ENCODE data around the gene CDK2. TPM values are rescaled to one million over a fixed set of nuclear protein-coding genes. Genes with fewer than 3 reads are reported as not detected.

The CDK2 gene
- total and polyA plus RNA-seq, 7 donors, result 5.1 to 13.9 (median 8.4) TPM

DNA sequence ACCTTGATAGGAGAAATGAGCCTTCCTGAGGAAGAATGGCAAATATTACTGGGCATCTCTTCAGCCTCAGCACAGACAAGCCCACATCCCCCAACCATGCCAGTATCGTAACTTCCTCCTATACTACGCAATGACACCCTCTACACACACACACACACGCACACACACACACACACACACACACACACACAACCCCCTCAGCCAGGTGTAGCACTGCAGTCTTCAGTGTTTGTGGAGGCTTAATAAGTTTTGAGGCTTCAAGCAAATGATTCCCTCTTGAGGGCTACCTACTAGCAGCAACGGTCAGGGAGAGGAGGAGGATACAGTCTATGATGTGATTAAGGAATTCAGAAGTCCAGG is 34.1 kb upstream of the CDK2 start:
- no peak overlapping the region for H3K27ac ChIP-seq
- no peaks in the 10 kb centered on the region for H3K36me3 ChIP-seq (ENCODE audit: insufficient read depth in 1 of 2, low read depth in 1 of 2)
- ATAC-seq (no peak), DNase-seq (no peak)
- intact Hi-C loops (cut with DNase I), result loop anchor here (5.0 to 10.0 kb wide), 2 partner anchors 35 to 268 kb away; partner anchors contain the start of genes CDK2 (in 2 of the 2) and PMEL (in 2 of the 2)
- 13 to 27% (median 23%) methylated on average over 4 of the region's 4 CpGs for WGBS, 3 donors
- no peaks in the 10 kb centered on the region for H3K9me3 ChIP-seq
- H3K4me3 ChIP-seq, result peak overlapping the region; percentile 77
- H3K27me3 ChIP-seq (ENCODE audit: insufficient read depth in 3 of 3, low read length in 2 of 3), result peaks cover 0 to 21% (median 3%) of the 10 kb centered on the region in 3 donors
- TF ChIP-seq, protein P1, sequence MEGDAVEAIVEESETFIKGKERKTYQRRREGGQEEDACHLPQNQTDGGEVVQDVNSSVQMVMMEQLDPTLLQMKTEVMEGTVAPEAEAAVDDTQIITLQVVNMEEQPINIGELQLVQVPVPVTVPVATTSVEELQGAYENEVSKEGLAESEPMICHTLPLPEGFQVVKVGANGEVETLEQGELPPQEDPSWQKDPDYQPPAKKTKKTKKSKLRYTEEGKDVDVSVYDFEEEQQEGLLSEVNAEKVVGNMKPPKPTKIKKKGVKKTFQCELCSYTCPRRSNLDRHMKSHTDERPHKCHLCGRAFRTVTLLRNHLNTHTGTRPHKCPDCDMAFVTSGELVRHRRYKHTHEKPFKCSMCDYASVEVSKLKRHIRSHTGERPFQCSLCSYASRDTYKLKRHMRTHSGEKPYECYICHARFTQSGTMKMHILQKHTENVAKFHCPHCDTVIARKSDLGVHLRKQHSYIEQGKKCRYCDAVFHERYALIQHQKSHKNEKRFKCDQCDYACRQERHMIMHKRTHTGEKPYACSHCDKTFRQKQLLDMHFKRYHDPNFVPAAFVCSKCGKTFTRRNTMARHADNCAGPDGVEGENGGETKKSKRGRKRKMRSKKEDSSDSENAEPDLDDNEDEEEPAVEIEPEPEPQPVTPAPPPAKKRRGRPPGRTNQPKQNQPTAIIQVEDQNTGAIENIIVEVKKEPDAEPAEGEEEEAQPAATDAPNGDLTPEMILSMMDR (IDR thresholded peaks at IDR 0.05), result no peak
- peaks cover 19% of the 10 kb centered on the region for H3K4me1 ChIP-seq

DNA sequence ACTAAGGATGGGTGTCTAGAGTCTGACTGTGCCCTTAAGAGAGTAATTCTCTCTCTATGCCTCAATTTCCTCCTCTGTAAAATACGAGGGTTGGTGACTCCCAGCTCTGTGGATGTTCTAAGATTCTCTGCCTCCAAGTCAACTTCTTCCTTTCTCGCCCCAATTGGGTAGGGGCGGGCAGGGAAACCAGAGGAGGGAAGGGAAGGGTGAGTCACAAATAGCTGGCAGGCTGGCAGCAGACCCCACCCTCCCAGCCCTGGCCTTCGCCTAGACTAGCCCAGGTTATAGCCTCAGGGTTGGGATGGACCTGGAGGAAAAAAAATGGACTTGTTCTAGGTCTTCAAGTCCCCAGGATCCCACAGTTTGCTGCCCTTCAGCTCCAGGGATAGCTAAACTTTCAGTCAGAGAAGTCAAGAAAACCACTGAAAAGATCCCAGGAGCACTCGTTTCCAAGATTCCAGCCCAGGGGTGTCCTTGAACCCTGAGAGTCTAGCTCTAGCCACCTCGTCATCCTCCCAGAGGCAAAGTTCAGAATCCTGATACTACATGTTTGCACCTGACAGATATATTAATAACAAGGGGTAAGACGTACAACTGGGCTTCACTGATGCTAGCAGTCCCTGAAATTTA is 33.3 kb upstream of the CDK2 start:
- Histone ChIP-seq H3K27ac (no peak overlapping the region), H3K27me3 (ENCODE audit: insufficient read depth in 3 of 3, low read length in 2 of 3) (peaks cover 0 to 21% (median 3%) of the 10 kb centered on the region in 3 donors), H3K4me3 (no peak overlapping the region), H3K9me3 (no peaks in the 10 kb centered on the region), H3K36me3 (ENCODE audit: insufficient read depth in 1 of 2, low read depth in 1 of 2) (no peaks in the 10 kb centered on the region), H3K4me1 (peaks cover 19% of the 10 kb centered on the region)
- DNase-seq (no peak), ATAC-seq (no peak)
- TF ChIP-seq, protein P1 (IDR thresholded peaks at IDR 0.05), result no peak
- intact Hi-C loops (cut with DNase I), result loop anchor here (5.0 to 10.0 kb wide), 2 partner anchors 34 to 268 kb away; partner anchors contain the start of genes CDK2 (in 2 of the 2) and PMEL (in 2 of the 2)
- 85 to 96% (median 89%) methylated on average over 6 to 7 of the region's 7 CpGs for WGBS, 3 donors

DNA sequence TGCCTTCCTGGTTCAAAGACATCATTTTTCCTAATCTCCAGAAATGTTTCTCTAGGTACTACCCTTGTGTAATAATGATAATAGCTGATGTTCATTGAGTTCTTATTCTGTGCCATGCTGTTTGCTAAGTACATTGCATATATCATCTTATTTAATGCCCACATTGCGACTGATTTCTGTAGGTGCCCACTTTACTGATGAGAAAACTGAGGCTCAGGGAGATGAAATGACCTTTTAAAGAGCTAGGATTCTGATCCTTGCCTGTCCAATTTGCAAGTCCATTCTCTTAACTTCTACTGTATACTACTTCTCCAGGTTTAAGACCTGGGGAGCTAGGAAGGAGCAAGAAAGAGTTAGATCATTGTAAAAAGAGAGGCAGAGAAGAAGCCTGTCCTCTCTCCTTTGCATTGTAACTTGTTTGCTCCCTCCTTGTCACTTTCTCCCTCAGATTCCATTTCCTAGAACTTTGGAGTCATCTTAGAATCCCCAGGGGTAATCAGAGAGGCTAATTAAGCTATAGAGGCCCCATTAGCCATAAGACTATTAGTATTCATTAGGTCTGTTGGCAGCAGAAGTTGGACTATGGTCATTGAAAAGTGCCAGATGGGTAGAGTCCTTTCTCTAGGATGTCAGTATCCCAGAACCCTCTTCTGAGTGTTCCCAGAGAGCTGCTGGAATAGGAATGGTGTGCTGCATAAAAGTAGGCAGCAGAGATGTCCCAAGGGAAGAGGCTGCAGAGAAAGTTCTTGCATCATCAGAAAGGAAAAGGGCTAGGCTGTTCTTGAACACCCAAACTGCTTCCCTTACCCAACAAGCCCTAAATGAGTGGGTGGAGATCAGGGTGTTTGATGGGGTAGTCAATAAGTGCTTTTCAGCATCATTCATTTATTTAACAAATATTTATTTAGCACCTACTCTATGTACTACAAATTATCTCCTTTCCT is 32.6 kb upstream of the CDK2 start:
- Histone ChIP-seq H3K4me1 (peaks cover 13% of the 10 kb centered on the region), H3K27me3 (ENCODE audit: insufficient read depth in 3 of 3, low read length in 2 of 3) (peaks cover 0 to 21% (median 3%) of the 10 kb centered on the region in 3 donors), H3K36me3 (ENCODE audit: insufficient read depth in 1 of 2, low read depth in 1 of 2) (no peaks in the 10 kb centered on the region), H3K9me3 (no peaks in the 10 kb centered on the region), H3K27ac (no peak overlapping the region), H3K4me3 (no peak overlapping the region)
- DNase-seq (no peak), ATAC-seq (no peak)
- intact Hi-C loops (cut with DNase I), result loop anchor here (5.0 to 10.0 kb wide), 2 partner anchors 33 to 269 kb away; partner anchors contain the start of genes CDK2 (in 2 of the 2) and PMEL (in 2 of the 2)
- TF ChIP-seq, protein P1 (IDR thresholded peaks at IDR 0.05), result no peak
- 92 to 100% (median 97%) methylated on average over 1 of the region's 1 CpG for WGBS, 3 donors

DNA sequence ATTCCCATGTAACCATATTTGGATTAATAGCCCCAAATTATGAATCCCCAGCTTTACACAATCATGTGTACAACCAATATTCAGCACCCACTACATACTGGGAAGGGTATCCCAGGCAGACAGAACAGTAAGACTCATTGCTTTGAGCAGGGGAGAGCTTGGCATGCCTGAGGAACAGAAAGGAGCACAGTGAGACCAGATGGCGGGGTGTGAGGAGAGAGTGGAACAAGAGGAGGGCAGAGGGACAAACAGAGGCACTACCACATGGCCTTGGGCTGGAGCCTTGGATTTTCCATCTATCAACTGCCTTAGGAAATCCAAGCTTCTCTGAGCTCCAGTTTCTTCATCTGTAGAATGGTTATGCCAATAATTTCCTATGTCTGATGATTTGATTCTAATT is 31.9 kb upstream of the CDK2 start:
- no peak for DNase-seq
- H3K27ac ChIP-seq, result no peak overlapping the region
- H3K4me3 ChIP-seq, result no peak overlapping the region
- no peaks in the 10 kb centered on the region for H3K36me3 ChIP-seq (ENCODE audit: insufficient read depth in 1 of 2, low read depth in 1 of 2)
- no peaks in the 10 kb centered on the region for H3K9me3 ChIP-seq
- TF ChIP-seq, protein P1 (IDR thresholded peaks at IDR 0.05), result no peak
- 93 to 100% (median 95%) methylated on average over 1 of the region's 1 CpG for WGBS, 3 donors
- peaks cover 13% of the 10 kb centered on the region for H3K4me1 ChIP-seq
- H3K27me3 ChIP-seq (ENCODE audit: insufficient read depth in 3 of 3, low read length in 2 of 3), result peaks cover 0 to 21% (median 3%) of the 10 kb centered on the region in 3 donors
- intact Hi-C loops (cut with DNase I), result loop anchor here (5.0 to 10.0 kb wide), 2 partner anchors 33 to 270 kb away; partner anchors contain the start of genes CDK2 (in 2 of the 2) and PMEL (in 2 of the 2)
- no peak for ATAC-seq

All from psoas muscle (tissue), 8 donors.